HG03045 (cell line): ENCODE results near the gene TMEM179.
"Not testable (repeated sequence)": the region's sequence is repeated elsewhere in the genome, so short reads cannot be mapped to it uniquely, and the experiment has no call there.

ENCODE experiments used
- ATAC-seq: cut with Tn5 transposase; IDR thresholded peaks from one replicate; pipeline ENCODE4 v1.9.1; 2021; ENCODE audit warnings: mild to moderate bottlenecking, moderate library complexity; ENCODE audit not compliant: unreplicated experiment

TMEM179 gene

DNA sequence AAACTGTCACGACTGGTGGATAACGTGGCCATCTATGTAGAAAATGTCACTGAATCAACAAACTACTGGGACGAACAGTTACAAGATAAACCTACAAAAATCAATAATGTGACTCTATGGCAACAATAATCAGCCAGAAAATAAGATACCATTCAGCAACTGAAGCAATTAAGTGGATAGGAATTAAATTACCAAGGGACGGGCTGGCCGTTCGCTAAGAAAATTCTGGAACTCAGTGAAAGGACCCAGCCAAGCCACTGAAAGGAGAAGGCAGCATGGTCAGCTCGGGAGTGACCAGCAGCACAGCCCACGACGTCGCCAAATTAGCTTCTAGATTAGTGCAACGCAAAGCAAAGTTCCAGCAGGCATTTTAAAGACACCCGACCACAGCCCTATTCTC lies 33.6 kb upstream of the TMEM179 start:
- ATAC-seq: no peak

DNA sequence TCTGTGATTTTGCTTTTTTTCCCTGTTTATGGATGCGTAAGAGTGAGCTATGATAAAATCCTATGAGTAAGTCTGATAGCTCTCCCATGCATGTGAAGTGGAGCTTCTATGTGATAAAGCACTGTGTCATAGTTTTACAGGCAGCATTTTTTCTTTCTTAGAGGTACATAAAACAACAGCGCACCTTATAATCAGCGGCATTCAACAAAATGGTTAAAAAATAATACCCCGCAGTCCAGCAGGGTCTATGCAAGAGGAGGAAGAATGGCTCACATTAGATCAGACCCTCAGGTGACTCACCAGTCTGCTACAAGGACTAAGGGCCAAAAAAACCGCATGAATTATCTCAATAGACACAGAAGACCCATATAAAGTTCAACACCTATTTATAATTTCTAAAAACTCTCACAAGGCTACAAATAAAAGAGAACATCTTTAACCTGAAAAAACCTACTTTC lies 33.0 kb upstream of the TMEM179 start:
- ATAC-seq: no peak

DNA sequence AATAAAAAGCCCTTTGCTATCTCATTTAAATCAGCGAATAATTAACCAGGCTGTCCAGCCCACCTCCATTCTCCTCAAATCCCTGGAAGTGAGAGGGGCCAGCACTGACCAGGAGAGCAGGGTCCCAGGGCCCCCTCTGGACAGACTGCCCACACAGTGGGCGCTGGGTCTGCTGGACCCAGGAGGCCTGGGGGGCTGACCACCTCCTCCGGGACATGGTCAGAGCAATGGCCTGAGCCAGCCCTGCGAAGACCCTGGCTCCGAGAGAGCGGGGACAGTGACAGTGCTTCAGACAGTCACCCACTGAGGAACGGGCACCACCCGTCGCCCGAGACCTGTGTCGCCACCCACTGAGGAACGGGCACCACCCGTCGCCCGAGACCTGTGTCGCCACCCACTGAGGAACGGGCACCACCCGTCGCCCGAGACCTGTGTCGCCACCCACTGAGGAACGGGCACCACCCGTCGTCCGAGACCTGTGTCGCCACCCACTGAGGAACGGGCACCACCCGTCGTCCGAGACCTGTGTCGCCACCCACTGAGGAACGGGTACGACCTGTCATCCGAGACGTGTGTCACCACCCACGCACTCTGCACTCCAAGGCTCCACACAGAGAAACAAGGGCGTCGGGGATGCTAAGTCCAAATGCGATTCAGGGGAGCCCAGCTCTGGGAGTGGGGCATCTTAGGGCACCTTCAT lies 32.4 kb upstream of the TMEM179 start:
- not testable (repeated sequence) for ATAC-seq

DNA sequence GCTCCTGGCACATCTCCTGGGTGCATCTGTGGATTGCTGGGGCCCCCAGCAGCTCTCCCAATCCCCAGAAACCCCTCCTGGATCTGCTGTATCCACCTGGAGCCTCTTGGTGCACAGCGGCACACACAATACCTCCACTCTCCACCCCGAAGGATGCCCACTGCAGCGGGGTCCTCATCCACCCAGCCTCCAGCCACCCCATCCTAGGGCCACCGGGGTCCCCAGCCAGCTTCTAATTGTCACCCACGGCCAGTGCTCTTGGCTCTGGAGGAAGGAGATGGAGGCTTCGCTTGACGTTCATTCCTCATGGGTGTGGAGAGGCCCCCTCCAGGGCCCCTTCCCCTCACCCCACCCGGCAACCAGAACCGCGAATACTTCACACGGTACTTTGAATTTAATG lies 31.6 kb upstream of the TMEM179 start:
- ATAC-seq: no peak

DNA sequence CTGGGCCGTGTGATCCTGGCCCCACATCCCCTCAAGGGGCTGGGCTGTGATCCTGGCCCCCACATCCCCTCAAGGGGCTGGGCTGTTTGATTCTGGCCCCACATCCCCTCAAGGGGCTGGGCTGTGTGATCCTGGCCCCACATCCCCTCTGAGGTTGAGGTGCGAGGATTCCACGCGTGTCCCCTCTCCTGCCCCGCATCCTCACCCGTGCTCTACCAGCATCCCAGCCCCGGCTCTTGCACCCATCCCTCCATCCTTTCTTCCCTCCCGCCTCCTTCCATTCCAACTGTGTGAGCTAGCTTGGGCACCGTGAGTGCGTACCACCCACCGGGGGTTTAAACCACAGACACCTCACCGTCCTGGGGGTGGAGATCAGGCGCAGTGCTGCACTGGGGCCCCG lies 31.1 kb upstream of the TMEM179 start:
- no peak for ATAC-seq

DNA sequence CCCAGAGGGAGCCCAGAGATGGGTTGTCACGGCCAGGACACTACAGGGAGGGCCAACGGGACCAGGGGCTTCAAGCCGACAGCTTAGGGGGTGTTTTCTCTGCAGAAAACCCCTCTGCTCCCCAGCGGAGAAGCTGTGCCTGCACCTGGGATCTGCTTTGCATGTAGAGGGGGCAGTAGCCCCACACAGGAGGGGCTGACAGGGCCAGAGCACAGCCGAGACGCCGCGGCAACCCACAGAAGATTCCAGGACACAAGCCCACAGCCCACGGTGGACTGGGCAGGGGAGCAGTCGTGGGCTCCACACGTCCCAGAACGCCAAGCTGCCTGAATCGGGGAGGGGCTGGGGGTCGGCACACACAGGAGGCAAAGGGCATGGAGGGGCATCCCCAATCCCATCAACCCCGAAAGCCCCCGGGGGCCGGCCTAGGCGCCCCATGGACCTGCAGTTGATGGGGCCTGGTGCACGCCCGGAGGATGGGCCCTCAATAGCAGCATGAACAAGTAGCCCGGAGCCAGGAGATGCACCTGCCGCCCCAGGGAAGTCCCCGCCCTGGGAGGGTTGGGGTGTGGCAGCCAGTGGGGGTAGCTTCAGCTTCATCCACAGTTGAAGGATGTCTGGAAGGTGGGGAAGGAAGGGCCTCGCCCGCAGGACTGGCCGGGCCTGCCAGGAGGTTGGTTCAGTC lies 30.5 kb upstream of the TMEM179 start:
- no peak for ATAC-seq

DNA sequence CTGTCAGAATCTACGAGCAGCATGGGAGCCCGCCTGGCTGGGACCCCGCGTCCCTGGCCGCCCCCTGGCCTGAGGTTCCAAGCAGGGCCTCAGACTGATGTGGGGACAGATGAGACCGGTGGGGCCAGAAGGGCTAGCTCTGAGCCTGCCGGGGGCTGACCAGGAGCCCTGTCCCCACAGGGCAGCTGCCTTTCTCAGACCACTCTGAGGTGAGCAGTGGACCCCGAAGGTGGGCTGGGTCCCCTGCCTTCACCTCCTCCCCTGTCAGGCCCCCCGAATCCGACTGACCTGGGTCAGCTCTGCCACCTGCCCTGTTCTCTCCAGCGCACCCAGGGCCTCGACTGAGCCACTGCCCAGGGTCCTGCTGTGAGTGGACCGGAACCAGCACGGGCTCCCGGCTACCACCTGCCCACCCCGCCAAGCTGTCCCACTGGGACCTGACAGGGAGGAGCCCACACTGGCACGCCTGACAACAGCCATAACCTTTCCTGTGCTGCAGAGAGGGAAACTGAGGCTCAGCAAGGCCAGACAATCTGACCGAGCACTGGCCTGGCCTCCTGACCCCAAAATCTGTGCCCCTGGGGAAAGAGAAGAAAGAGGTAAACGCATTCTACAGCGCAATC lies 29.7 kb upstream of the TMEM179 start:
- ATAC-seq: no peak

DNA sequence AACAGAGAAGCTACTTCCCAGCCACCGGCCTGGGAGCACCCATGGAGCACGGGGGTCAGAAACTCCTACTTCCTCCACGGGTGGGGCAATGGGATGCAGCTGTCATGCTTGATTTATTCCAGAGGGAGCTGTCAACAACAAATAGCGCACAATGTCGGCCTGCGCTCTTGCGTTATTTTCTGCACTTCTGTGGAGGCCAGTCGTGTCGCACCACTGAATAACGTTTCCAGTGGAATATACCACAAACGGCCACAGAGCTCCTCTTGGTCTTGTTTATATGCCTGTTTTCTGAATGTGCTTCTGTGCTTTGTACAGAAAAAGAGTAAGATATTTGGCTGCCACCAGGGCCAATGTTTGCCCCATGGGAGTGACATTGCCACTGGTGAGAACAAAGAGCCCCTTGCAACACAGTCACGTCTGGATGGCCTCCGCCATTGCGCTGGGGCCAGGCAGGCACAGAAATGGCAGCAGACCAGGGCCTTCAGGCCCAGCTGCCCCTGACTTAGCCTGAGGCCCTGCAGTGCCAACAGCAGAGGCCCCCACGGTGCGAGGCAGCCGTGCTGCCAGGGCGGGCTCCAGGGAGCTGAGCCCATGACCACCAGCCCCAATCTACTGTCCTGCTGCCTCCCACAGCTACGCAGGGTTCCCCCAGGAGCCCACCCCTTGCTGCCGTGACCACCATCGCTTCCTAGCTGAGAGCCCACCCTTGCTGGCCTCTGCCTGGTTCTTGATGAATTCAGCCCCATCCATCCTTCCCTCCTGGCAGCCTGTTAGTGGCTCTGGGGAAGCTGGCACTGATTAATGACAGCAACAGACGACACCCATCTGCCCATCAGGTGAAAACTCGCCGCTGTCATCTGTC lies 28.9 kb upstream of the TMEM179 start:
- no peak for ATAC-seq

DNA sequence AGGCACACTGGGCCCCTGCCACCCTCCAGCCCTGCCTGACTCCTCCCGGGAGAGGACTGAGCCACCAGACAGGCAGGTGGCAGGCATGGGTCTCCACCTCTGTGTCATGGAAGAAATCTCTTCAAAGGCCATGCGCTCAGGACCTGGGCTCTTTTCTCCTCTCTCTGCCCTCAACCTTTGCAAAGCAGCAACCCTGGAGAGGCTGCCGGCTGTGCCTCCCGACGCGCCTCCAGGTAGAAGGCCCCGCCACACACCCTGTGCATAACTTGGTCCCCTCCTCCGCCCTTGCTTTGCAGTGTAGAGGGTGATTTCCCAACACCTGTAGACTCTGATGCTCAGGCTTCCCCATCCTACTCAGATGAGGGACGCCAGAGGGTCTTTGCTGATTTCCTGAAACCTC lies 28.2 kb upstream of the TMEM179 start:
- no peak for ATAC-seq

DNA sequence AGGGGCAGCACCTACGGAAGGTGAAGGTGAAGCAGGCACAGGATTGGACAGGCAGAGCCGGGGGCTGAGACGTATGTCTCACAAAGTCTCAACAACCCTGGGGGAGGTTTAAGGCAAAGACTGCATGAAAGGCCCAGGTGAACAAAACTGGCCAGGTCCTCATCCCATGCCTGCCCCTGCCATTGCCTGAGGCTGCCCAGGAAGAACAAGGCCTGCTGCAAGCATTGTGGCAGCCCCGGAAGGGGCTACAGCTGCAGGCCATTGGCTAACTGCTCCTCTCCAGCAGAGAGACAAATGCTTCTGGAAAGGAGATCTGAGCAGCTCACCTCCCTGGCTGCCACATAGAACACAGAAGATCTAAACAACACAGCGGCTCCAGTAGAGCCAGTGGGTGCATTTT lies 20.4 kb upstream of the TMEM179 start:
- ATAC-seq: no peak

DNA sequence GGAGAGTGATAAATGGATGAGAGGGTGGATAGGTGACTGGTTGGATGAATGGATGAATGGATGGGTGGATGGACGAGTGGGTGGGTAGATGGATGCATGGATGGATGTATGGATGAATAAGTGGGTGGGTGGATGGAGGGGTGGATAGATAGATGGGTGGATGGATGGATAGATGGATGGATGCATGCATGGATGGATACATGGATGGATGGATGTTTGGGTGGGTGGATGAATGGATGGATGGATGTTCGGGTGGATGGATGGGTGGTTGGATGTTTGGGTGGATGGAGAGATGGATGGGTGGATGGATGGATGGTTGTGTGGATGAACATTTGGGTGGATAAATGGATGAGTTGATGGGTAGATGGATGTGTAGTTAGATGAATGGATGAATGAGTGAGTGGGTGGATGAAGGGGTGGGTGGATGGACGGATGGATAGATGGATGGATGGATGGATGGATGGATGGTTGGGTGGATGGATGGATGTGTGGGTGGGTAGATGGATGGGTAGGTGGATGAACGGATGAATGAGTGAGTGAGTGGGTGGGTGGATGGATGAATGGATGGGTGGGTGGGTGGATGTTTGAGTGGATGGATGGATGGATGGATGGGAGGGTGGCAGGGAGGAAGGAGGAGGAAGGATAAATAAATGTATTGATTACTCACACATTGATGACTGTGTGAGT lies 9.7 kb upstream of the TMEM179 start:
- ATAC-seq: no peak

DNA sequence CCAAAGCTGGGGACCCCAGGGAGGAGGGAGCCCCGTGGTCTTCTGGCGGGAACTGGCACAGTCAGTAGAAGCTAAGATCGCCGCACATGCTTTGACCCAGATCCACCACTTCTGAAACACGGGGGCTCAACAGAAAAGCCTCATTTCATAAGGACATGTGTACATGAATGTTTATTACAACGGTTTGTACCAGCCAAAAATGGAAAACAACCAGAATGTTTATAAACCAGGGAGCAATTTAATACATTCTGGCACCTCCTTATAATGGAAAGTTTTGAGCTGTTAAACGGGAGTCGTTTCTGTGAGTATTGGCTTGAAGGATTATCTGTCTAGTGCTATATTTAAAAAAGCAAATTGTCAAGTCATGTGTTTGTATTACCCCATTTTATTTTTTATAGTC lies 7.3 kb upstream of the TMEM179 start:
- no peak for ATAC-seq

DNA sequence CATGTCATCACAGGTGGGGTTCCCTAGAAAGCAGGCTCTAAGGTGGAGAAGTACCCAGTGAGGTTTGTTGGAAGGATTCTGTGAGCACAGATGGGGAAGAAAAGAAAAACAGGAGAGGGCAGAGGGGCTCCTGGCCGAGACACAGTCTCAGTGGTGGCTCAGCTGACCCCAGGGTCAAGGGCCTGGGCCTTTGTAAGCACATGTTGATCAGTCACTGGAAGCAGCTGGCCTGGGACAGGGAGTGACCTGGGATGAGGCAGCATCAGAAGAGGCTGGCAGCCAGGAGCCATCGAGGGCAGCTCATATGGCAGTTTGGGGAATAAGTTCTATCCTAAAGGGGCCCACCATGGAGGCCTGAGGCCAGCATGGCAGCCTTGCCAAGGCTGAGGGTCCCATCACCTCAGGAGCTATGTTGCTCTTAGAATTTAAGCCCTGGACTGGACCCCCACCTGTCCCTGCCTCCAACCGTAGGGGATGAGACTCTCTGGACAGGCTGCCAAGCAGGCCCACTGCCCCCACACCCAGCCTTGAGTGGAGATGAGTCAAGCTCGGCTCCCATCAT lies 6.3 kb upstream of the TMEM179 start:
- no peak for ATAC-seq

DNA sequence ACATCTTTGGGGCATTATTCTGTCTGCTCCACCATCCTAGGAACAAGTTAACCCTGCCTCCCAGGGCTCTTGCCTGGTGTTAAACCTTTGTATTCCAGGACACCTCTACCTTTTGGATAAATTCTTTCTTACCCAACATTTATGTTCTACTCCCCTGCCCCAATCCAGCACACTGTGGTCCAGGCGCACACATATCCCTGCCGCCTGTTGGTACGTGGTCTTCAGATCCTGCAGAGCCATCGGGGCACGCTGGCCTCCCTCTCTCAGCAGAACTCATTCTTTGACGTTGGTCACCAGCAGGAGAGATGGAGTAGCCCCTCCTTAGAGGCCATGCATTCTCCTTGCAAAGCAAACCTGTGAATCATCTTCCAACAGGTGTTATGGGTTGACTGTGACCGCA lies 5.1 kb upstream of the TMEM179 start:
- no peak for ATAC-seq

DNA sequence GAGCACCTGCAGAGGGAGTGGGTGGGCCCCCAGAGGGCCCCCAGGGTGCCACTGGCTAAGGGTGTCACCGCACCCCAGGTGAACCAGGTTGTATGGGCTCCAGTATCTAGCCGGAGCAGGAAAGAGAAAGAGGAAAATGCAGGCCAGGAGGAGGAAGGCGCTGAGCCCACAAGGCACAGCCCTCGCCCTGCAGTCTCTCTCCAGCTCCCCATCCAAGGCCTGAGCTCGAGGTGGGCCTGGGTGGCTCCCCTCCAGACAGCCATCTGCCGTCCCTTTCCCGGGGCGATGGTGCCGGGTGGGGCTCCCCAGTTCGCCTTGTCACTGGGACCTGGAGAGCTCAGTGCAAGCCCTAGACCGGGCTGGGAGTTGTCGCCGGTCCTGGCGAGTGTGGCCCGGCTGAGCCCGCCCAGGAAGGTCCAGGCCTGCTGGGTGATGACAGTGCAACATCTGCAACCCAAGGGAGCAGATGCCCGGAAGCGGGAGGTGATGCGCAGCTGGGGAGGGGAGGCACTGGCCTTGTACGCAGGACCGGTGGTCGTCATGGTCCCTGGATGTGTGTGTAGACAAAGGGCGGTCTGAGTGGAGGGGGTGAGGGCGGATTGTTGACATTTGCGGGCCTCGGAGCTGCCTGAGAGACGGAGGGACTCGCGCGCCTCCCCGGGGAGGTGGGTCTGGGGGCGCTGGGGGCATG lies 716 bp downstream of the TMEM179 start:
- no peak for ATAC-seq

DNA sequence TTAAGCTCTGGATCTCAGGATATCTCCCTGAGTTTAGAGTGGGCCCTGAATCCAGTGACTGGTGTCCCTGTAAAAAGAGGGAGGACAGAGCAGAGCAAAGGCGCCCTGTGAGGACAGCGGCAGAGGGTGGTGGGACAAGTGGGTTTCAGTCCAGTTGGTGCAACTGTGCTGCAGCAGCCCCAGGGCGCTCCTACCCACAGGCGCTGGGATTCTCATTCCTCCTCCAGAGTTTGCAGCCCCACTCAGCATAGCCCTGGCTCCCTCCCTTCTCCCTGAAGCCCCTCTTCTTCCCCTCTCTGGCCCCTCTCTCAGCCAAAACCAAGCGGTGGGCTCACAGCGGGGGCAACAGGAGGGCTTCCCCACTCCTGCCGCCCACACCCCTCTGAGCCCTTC lies 1.6 kb downstream of the TMEM179 start:
- no peak for ATAC-seq

DNA sequence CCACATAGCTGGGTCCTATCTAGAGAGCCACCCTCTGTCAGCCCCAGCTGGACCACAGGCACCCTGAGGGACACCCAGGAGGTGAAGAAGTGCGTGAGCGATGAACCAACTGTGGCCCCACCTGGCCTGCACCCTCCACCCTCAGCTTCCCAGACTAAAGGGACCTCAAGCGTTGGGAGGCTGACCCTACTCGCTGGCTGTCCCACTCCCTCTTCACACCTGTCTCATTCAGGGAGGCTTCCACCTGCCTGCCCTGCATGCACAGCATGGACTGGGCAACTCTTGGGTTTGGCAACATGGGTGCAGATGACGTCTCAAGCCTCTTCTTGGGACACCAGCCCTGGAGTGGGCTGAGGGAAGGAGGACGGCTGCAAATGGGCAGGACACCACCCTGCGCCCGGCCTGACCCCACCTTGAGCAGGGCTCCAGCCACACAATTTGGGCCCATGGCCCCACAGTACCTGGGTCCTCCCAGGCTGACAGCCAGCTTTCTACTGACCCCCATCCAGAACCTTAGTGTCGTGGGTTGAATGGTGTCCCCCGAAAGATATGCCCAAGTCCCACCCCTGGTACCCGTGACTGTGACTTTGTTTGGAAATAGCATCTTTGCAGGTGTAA lies 2.1 kb downstream of the TMEM179 start:
- ATAC-seq: no peak

DNA sequence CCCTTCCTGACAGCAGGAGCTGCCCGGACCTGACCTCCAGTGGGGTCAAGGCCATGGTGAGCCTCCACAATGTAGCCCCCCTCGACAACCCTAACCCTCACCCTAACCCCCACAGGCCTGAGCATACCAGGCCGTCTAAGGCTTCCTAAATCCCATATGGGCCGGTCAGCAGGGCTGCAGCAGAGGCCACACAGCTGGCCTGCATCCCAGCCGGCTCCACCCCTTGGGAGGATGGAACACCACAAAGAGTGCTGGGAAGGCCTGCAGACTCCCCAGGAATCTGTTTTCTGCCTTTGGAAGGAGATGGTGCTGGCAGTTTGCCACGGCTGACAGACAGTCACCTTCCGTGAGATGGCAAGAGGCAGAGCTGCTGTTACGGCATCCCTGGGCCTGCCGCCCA lies 2.8 kb downstream of the TMEM179 start:
- no peak for ATAC-seq

DNA sequence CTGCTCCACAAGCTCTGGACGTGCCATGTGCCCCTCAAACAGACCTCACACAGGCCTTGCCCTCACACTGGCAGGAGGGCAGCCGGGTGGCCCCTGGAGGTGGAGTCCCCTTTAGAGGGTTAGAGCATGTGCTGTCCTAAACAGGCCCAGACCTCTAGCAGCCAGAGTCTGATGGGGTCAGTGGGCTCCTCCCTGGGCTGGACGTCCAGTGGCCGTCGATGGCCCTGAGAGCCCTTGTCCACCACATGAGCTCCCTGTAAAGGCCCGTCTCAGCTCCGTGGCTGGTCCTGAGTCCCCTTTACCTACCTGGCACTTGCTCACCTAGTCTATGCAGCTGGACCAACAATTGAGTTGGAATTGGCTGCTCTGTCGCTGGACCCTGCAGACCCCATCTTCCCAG lies 3.8 kb downstream of the TMEM179 start:
- no peak for ATAC-seq
